H1 (cell line): Measurements from ENCODE around the gene ZNF184. TPM values are rescaled to one million over a fixed set of nuclear protein-coding genes. Genes with fewer than 3 reads are reported as not detected.

Experiments used
- BRCA1 ChIP-seq: IDR thresholded peaks from 2 replicates; pipeline ENCODE4 v1.6.1; 2012; ENCODE audit warnings: low read depth, low read length, improper control_type of control experiment
- CBX8 ChIP-seq: fragments of 300-800, 300-1000 bp; sonication (generic); IDR thresholded peaks from 2 replicates; pipeline ENCODE4 v1.7.1; 2016; ENCODE audit warnings: low read depth, low read length, borderline replicate concordance
- CTBP2 ChIP-seq: IDR thresholded peaks from 2 replicates; pipeline ENCODE4 v1.7.0; 2011; ENCODE audit warnings: borderline replicate concordance, mild to moderate bottlenecking, moderate library complexity, mixed read lengths, low read length; ENCODE audit not compliant: insufficient read depth, insufficient read length
- CTCF ChIP-seq, 3 experiments: IDR thresholded peaks; 1 replicate in 2 of 3; 2 replicates in 1 of 3; pipeline versions ENCODE4 v1.5.1 to v1.6.1; 2011; ENCODE audit warnings: low read length in 3 of 3, mild to moderate bottlenecking in 3 of 3, inconsistent platforms in 2 of 3, low read depth in 1 of 3, moderate library complexity in 1 of 3; ENCODE audit not compliant: insufficient read depth in 1 of 3; ENCODE audit errors: control extremely low read depth in 1 of 3
- E2F6 ChIP-seq: IDR thresholded peaks from 2 replicates; pipeline ENCODE4 v1.6.1; 2012; ENCODE audit warnings: inconsistent platforms
- JUN ChIP-seq: IDR thresholded peaks from 2 replicates; pipeline ENCODE4 v1.6.1; 2011; ENCODE audit warnings: low read depth, mild to moderate bottlenecking, improper control_type of control experiment, low read length
- JUND ChIP-seq: IDR thresholded peaks from 2 replicates; pipeline ENCODE4 v1.6.1; 2011; ENCODE audit warnings: mild to moderate bottlenecking, improper control_type of control experiment, low read length
- KDM4A ChIP-seq: IDR thresholded peaks from one replicate; pipeline ENCODE4 v1.7.1; 2012; ENCODE audit warnings: low read depth, mild to moderate bottlenecking, moderate library complexity, low read length, inconsistent platforms; ENCODE audit not compliant: severe bottlenecking
- PHF8 ChIP-seq: fragments of 200-600 bp; sonication (generic); conservative IDR thresholded peaks from 2 replicates; pipeline ENCODE4 v1.7.1; 2012; ENCODE audit warnings: low read depth, mild to moderate bottlenecking, inconsistent platforms, low read length, moderate library complexity
- POLR2AphosphoS5 ChIP-seq: IDR thresholded peaks from 2 replicates; pipeline ENCODE4 v1.6.1; 2011; ENCODE audit warnings: low read depth, low read length
- RAD21 ChIP-seq, 2 experiments: IDR thresholded peaks in 1 of 2; conservative IDR thresholded peaks in 1 of 2; 2 replicates each; pipeline ENCODE4 v1.6.1; 2011; ENCODE audit warnings: low read depth in 2 of 2, low read length in 2 of 2, improper control_type of control experiment in 1 of 2, inconsistent platforms in 1 of 2, mild to moderate bottlenecking in 1 of 2, moderate library complexity in 1 of 2
- RNF2 ChIP-seq: fragments of 200-900, 300-1000 bp; sonication (generic); IDR thresholded peaks from 2 replicates; pipeline ENCODE4 v1.7.1; 2016; ENCODE audit warnings: borderline replicate concordance, low read depth, mild to moderate bottlenecking, antibody characterized with exemption, low read length; ENCODE audit not compliant: poor library complexity, severe bottlenecking; ENCODE audit errors: missing control alignments
- RXRA ChIP-seq: IDR thresholded peaks from 2 replicates; pipeline ENCODE4 v1.6.1; 2011; ENCODE audit warnings: low read depth, mild to moderate bottlenecking, low read length, moderate library complexity; ENCODE audit not compliant: insufficient read depth
- SIN3A ChIP-seq, 2 experiments: IDR thresholded peaks in 1 of 2; conservative IDR thresholded peaks in 1 of 2; 2 replicates each; pipeline ENCODE4 v1.6.1; 2011 to 2012; ENCODE audit warnings: low read length in 2 of 2, improper control_type of control experiment in 1 of 2, low read depth in 1 of 2, mild to moderate bottlenecking in 1 of 2
- TAF1 ChIP-seq: IDR thresholded peaks from 2 replicates; pipeline ENCODE4 v1.6.1; 2011; ENCODE audit warnings: mild to moderate bottlenecking, low read depth, low read length
- TBP ChIP-seq: IDR thresholded peaks from 2 replicates; pipeline ENCODE4 v1.6.1; 2011; ENCODE audit warnings: low read depth, low read length, improper control_type of control experiment
- TCF12 ChIP-seq: IDR thresholded peaks from 2 replicates; pipeline ENCODE4 v1.6.1; 2011; ENCODE audit warnings: low read depth, mild to moderate bottlenecking, low read length
- polyA plus RNA-seq, 7 experiments: library from polyadenylated mRNA; depleted of rRNA in 3 of 7; stranded (reverse) in 5 of 7; unstranded in 2 of 7; fragments of >200 nt in 5 of 7; fragments of 200-250 nt in 2 of 7; gene quantifications; 1 replicate in 5 of 7; 2 replicates in 1 of 7; 4 replicates in 1 of 7; pipeline versions ENCODE4 v1.2.1 to v1.2.3, GENCODE V29; 2011 to 2013; ENCODE audit warnings: missing spikeins in 2 of 7, mixed read lengths in 2 of 7
- total RNA-seq: library from RNA; stranded (reverse); fragmentation: NEBNext Ultra II Directional; extraction: Animal tissue kit (Norgen Biotek cat#: 25700); gene quantifications from 2 replicates; pipeline ENCODE4 v1.2.1, GENCODE V29; 2021

The ZNF184 gene
- total and polyA plus RNA-seq, 2 of the 8 experiments (the other 6 are each of a cell fraction or from before 2014, with no cell fraction given) = 1.9 to 12.3 TPM

GRCh38 chr6:27472617-27473400 lies at the start of gene ZNF184 (continued):
- TF ChIP-seq RAD21 (IDR thresholded peaks at IDR 0.05 in 1 of 2, conservative IDR thresholded peaks at IDR 0.05 in 1 of 2; ENCODE audit: low read depth in 2 of 2, low read length in 2 of 2) (peak in 1 of 2 experiments; percentile 15; a peak in 1 of 4 replicates), KDM4A (peak; percentile 83), CTCF (IDR thresholded peaks at IDR 0.05; ENCODE audit: control extremely low read depth in 1 of 3, insufficient read depth in 1 of 3, low read depth in 1 of 3, low read length in 3 of 3) (peak in 1 of 3 experiments; percentile 10; a peak in 1 of 4 replicates), POLR2AphosphoS5 (peak; percentile 43; the same call in 1 of the 2 replicates), JUN (peak; percentile 74), JUND (peak; percentile 91), TAF1 (peak; percentile 22; the same call in 1 of the 2 replicates), RNF2 (no peak), TCF12 (0 out of 2 replicates have a peak, but pooled peaks have one; percentile 8), PHF8 (peak; percentile 75), E2F6 (no peak), CBX8 (no peak), BRCA1 (no peak), CTBP2 (no peak), SIN3A (conservative IDR thresholded peaks at IDR 0.05 in 1 of 2, IDR thresholded peaks at IDR 0.05 in 1 of 2; ENCODE audit: low read depth in 1 of 2, low read length in 2 of 2) (no peak), RXRA (no peak), TBP (peak; percentile 42; the same call in 1 of the 2 replicates)
